IMR-90 (cell line): ENCODE results near the gene GNAZ.

Experiments used
- CEBPB ChIP-seq: IDR thresholded peaks from 2 replicates; pipeline ENCODE4 v1.6.1; 2012; ENCODE audit warnings: low read depth, low read length, improper control_type of control experiment
- CTCF ChIP-seq: conservative IDR thresholded peaks from 2 replicates; pipeline ENCODE4 v1.5.1; 2012; ENCODE audit warnings: mild to moderate bottlenecking, low read depth, low read length, improper control_type of control experiment
- FOS ChIP-seq: fragments of 150-350 bp; IDR thresholded peaks from 2 replicates; pipeline ENCODE4 v1.6.1; 2016; ENCODE audit warnings: low read depth, low read length
- MAFK ChIP-seq: IDR thresholded peaks from 2 replicates; pipeline ENCODE4 v1.6.1; 2012; ENCODE audit warnings: low read depth, low read length, improper control_type of control experiment
- MXI1 ChIP-seq: IDR thresholded peaks from 2 replicates; pipeline ENCODE4 v1.6.1; 2012; ENCODE audit warnings: low read depth, mild to moderate bottlenecking, low read length, moderate library complexity, borderline replicate concordance
- POLR2A ChIP-seq: IDR thresholded peaks from 2 replicates; pipeline ENCODE4 v1.6.1; 2012; ENCODE audit warnings: mild to moderate bottlenecking, low read depth, low read length
- RFX5 ChIP-seq: IDR thresholded peaks from 2 replicates; pipeline ENCODE4 v1.8.0; 2012; ENCODE audit warnings: low read depth, mild to moderate bottlenecking, low read length, moderate library complexity
- SMC3 ChIP-seq: fragments of 150-350 bp; IDR thresholded peaks from 2 replicates; pipeline ENCODE4 v1.6.1; 2016; ENCODE audit warnings: low read depth, mild to moderate bottlenecking, antibody characterized with exemption, low read length, moderate library complexity

DNA sequence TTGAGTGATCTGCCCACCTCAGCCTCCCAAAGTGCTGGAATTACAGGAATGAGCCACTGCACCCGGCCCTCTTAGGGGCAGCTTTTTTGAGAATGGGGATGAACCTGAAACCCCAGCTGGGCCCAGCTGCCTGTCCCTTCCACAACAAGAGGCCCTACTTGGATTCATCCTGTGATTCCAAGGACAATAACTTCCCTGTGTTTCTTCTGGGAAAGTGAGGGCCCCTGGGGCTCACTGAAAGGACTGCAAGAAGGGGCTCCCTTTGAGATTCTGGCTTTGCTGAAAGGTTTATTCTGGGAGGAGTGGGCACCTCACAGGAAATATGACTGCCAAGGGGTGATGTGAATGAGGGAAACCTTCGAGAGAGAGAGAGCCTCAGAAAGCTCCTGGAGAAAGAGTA lies 12.3 kb upstream of the GNAZ start:
- no peak for TF ChIP-seq CTCF
- TF ChIP-seq POLR2A, result no peak
- no peak for TF ChIP-seq SMC3
- TF ChIP-seq CEBPB, result no peak
- no peak for TF ChIP-seq RFX5
- no peak for TF ChIP-seq MXI1
- no peak for TF ChIP-seq FOS
- no peak for TF ChIP-seq MAFK
